Measurements from ENCODE around the gene RIPOR3. TPM values are rescaled to one million over a fixed set of nuclear protein-coding genes. Genes with fewer than 3 reads are reported as not detected.

RIPOR3 gene
- polyA plus RNA-seq, 1 donor (not counting 4 experiments of a cell fraction or from before 2014, with no cell fraction given) = 0.10 TPM

DNA sequence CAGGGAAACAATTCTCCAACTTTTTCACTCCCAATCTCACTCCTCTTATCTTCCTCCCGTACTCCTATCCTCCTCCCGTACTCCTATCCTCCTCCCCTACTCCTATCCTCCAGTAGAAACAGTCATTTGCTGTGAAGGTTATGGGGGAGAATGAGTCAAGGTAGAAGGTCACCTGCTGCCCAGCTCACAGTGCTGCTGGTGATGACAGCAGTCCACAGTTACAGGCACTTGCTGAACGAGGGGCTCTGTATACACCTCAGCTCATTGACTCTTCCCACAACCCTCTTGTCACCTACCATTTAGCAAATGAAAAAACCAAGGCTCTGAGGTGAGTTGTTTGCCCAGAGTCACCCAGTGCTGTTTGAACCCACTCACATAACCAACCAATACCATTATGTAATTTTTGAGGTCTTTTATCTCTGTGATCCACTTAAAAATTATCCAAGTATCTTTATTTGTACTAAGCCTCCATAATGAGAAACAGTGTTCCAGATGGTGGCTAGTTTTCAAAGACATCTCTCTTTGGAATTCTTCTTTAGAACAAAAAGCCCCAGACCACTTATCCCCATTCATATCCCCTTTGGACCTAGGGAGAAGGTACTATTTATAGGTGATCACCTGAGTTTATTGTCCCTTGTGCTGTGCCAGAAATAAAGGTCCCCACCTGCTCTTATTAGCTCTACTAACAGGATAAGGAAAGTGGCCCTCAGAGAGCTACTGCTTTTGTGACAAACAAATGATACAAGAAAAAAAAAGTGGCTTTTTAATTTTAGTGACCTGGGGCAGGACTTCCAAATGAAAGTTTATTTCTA is 128.0 kb downstream of the RIPOR3 start:
- H3K79me2 ChIP-seq (ENCODE audit: control insufficient read depth, insufficient read depth, low read length) = peaks cover 77% of the 10 kb centered on the region
- dilution Hi-C loops (cut with MboI; ENCODE audit: extremely low pct_ligation_motif_present, low sequenced_read_pairs) = no loop called here

DNA sequence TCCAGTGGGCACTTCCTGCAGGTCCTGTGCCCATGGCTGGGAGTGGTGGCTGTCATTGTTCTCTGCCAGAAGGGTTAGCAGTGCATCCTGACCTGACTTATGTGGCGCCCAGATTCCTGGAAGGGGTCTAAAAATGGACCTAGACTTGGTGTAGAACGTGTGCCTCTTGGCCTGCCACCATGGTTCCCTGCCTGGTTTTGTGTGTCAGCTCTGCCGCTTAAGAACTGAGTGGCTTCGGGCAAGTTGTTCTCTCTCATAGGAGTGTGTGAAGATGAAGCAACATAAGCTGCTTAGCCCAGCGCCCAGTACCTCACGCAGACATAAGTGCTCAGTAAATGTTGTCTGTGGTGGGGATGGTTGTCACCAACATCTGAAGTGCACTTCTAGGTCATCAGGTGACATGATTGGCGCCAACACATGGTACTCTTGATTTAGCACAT is 129.1 kb downstream of the RIPOR3 start:
- no peak for DNase-seq (ENCODE audit: low read depth, low spot score)
- TF ChIP-seq CTCF (optimal IDR thresholded peaks at IDR 0.05 in 1 of 3, IDR thresholded peaks at IDR 0.05 in 1 of 3, conservative IDR thresholded peaks at IDR 0.05 in 1 of 3; ENCODE audit: extremely low read depth in 1 of 3, insufficient read depth in 2 of 3, low read length in 3 of 3) (no peak), EZH2 (IDR thresholded peaks at IDR 0.05; ENCODE audit: low read length) (no peak)
- Histone ChIP-seq H3K36me3 (ENCODE audit: control insufficient read depth in 2 of 2, extremely low read depth in 1 of 2, insufficient read depth in 2 of 2, low read length in 2 of 2) (peaks cover 22 to 46% of the 10 kb centered on the region in 2 experiments), H3K79me2 (ENCODE audit: control insufficient read depth, insufficient read depth, low read length) (peaks cover 74% of the 10 kb centered on the region), H3K4me3 (ENCODE audit: control insufficient read depth in 2 of 3, extremely low read depth in 1 of 3, insufficient read depth in 2 of 3, low read depth in 1 of 3, low read length in 3 of 3) (no peak overlapping the region), H3K4me1 (ENCODE audit: control insufficient read depth, extremely low read depth, insufficient read depth, low read length) (peaks cover 40% of the 10 kb centered on the region), H3K4me2 (ENCODE audit: control insufficient read depth, extremely low read depth, insufficient read depth, low read depth, low read length) (peak overlapping the region; percentile 60), H3K27me3 (ENCODE audit: control insufficient read depth, extremely low read depth, insufficient read depth, low read length) (no peaks in the 10 kb centered on the region), H3K9me1 (ENCODE audit: control insufficient read depth, extremely low read depth, insufficient read depth, low read length) (peaks cover 2% of the 10 kb centered on the region), H3K9ac (ENCODE audit: control insufficient read depth, extremely low read depth, insufficient read depth, low read length) (peak overlapping the region; percentile 55), H4K20me1 (ENCODE audit: control insufficient read depth, extremely low read depth, insufficient read depth, low read length) (peaks cover 3% of the 10 kb centered on the region), H3K9me3 (ENCODE audit: control insufficient read depth, low read depth, low read length) (no peaks in the 10 kb centered on the region), H2AFZ (ENCODE audit: control insufficient read depth, low read length) (no peak overlapping the region), H3K27ac (ENCODE audit: control insufficient read depth, insufficient read depth, low read length) (peak overlapping the region; percentile 48)
- dilution Hi-C loops (cut with MboI; ENCODE audit: extremely low pct_ligation_motif_present, low sequenced_read_pairs) = no loop called here
- FAIRE-seq = no peak

More for the DNA sequence above, 128.0 kb downstream of the RIPOR3 start:
- Histone ChIP-seq H3K9ac (ENCODE audit: control insufficient read depth, extremely low read depth, insufficient read depth, low read length) (no peak overlapping the region), H4K20me1 (ENCODE audit: control insufficient read depth, extremely low read depth, insufficient read depth, low read length) (peaks cover 3% of the 10 kb centered on the region), H3K27me3 (ENCODE audit: control insufficient read depth, extremely low read depth, insufficient read depth, low read length) (no peaks in the 10 kb centered on the region), H3K36me3 (ENCODE audit: control insufficient read depth in 2 of 2, extremely low read depth in 1 of 2, insufficient read depth in 2 of 2, low read length in 2 of 2) (peaks cover 31 to 55% of the 10 kb centered on the region in 2 experiments), H3K27ac (ENCODE audit: control insufficient read depth, insufficient read depth, low read length) (no peak overlapping the region), H3K9me3 (ENCODE audit: control insufficient read depth, low read depth, low read length) (no peaks in the 10 kb centered on the region), H3K4me3 (ENCODE audit: control insufficient read depth in 2 of 3, extremely low read depth in 1 of 3, insufficient read depth in 2 of 3, low read depth in 1 of 3, low read length in 3 of 3) (no peak overlapping the region), H2AFZ (ENCODE audit: control insufficient read depth, low read length) (no peak overlapping the region), H3K4me2 (ENCODE audit: control insufficient read depth, extremely low read depth, insufficient read depth, low read depth, low read length) (no peak overlapping the region), H3K9me1 (ENCODE audit: control insufficient read depth, extremely low read depth, insufficient read depth, low read length) (peaks cover 4% of the 10 kb centered on the region), H3K4me1 (ENCODE audit: control insufficient read depth, extremely low read depth, insufficient read depth, low read length) (peaks cover 34% of the 10 kb centered on the region)
- FAIRE-seq = no peak
- no peak for DNase-seq (ENCODE audit: low read depth, low spot score)
- TF ChIP-seq EZH2 (IDR thresholded peaks at IDR 0.05; ENCODE audit: low read length) (no peak), CTCF (optimal IDR thresholded peaks at IDR 0.05 in 1 of 3, IDR thresholded peaks at IDR 0.05 in 1 of 3, conservative IDR thresholded peaks at IDR 0.05 in 1 of 3; ENCODE audit: extremely low read depth in 1 of 3, insufficient read depth in 2 of 3, low read length in 3 of 3) (no peak)
